ENCODE data around the gene FBXW4. TPM values are rescaled to one million over a fixed set of nuclear protein-coding genes. Genes with fewer than 3 reads are reported as not detected.

FBXW4 gene
- total and polyA plus RNA-seq, 2 donors (not counting 1 experiment from before 2014, with no cell fraction given) = 32.7 to 60.8 TPM

DNA sequence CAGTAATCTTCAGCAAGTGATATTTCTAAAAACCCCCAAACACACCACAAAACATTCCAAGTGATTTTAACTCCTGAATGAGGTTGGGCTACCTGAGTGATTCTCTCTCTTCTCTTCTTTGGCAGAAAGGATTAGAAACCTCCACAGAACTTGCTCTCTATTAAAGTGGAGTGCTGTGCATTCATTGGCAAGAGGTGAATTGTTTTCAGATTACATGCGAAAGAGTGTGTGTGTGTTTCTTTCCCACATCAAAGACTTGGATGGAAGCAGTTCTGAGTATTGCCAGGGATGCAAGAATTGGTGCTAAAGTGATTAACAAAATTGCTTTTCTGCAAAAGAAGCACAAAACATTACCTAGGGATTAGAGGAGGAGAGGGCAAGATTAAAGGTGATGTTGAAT is 13.1 kb upstream of the FBXW4 start:
- Histone ChIP-seq H3K4me1 (ENCODE audit: control insufficient read depth, extremely low read depth, insufficient read depth, low read length) (no peaks in the 10 kb centered on the region), H3K4me2 (ENCODE audit: extremely low read depth, insufficient read depth, low read length) (no peak overlapping the region), H3K36me3 (ENCODE audit: control insufficient read depth, insufficient read depth, low read length) (no peaks in the 10 kb centered on the region), H4K20me1 (ENCODE audit: control insufficient read depth, extremely low read depth, insufficient read depth, low read length) (no peaks in the 10 kb centered on the region), H3K27me3 (ENCODE audit: control insufficient read depth, insufficient read depth, low read length) (no peaks in the 10 kb centered on the region), H3K27ac (ENCODE audit: insufficient read depth, low read length) (no peak overlapping the region), H3K9me3 (ENCODE audit: control insufficient read depth, insufficient read depth, low read depth, low read length) (no peaks in the 10 kb centered on the region), H2AFZ (ENCODE audit: low read length) (no peak overlapping the region), H3K79me2 (ENCODE audit: control insufficient read depth, insufficient read depth, low read length) (no peaks in the 10 kb centered on the region), H3K9ac (ENCODE audit: insufficient read depth, low read length) (no peak overlapping the region), H3K4me3 (replicated peaks in 1 of 4; ENCODE audit: control extremely low read depth in 1 of 4, insufficient read depth in 1 of 4, low read depth in 3 of 4, low read length in 4 of 4) (no peak overlapping the region)
- no peak for DNase-seq (ENCODE audit: low read depth in 2 of 2)
- TF ChIP-seq, protein P1, sequence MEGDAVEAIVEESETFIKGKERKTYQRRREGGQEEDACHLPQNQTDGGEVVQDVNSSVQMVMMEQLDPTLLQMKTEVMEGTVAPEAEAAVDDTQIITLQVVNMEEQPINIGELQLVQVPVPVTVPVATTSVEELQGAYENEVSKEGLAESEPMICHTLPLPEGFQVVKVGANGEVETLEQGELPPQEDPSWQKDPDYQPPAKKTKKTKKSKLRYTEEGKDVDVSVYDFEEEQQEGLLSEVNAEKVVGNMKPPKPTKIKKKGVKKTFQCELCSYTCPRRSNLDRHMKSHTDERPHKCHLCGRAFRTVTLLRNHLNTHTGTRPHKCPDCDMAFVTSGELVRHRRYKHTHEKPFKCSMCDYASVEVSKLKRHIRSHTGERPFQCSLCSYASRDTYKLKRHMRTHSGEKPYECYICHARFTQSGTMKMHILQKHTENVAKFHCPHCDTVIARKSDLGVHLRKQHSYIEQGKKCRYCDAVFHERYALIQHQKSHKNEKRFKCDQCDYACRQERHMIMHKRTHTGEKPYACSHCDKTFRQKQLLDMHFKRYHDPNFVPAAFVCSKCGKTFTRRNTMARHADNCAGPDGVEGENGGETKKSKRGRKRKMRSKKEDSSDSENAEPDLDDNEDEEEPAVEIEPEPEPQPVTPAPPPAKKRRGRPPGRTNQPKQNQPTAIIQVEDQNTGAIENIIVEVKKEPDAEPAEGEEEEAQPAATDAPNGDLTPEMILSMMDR (conservative IDR thresholded peaks at IDR 0.05 in 1 of 2, IDR thresholded peaks at IDR 0.05 in 1 of 2; ENCODE audit: low read depth in 1 of 2, low read length in 2 of 2) = no peak
- no peak for TF ChIP-seq EZH2 (IDR thresholded peaks at IDR 0.05; ENCODE audit: low read length, missing control alignments)

DNA sequence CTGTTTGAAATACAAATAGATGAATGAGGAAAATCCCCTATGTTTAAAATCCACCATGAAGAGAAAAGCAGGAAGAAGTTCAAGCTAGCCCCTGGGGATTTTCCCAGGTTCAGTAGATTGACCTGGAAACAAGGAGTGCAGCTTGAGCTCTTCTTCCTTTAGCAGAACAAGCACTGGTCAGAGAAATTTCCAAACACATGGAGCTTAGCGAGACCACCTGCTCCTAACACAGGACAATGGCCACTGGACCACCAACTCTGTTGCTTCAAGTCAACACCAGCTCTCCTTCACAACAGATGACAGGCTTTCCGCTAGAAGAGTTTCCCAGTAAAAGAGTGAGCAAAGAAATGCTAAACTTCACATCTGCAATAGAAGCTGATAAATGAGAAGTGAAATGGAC is 9.4 kb upstream of the FBXW4 start:
- no peaks in the 10 kb centered on the region for H3K27me3 ChIP-seq (ENCODE audit: control insufficient read depth, insufficient read depth, low read length)
- no peaks in the 10 kb centered on the region for H3K36me3 ChIP-seq (ENCODE audit: control insufficient read depth, insufficient read depth, low read length)
- H4K20me1 ChIP-seq (ENCODE audit: control insufficient read depth, extremely low read depth, insufficient read depth, low read length) = no peaks in the 10 kb centered on the region
- no peak overlapping the region for H3K4me3 ChIP-seq (replicated peaks in 1 of 4; ENCODE audit: control extremely low read depth in 1 of 4, insufficient read depth in 1 of 4, low read depth in 3 of 4, low read length in 4 of 4)
- no peak for DNase-seq (ENCODE audit: low read depth in 2 of 2)
- H3K4me1 ChIP-seq (ENCODE audit: control insufficient read depth, extremely low read depth, insufficient read depth, low read length) = no peaks in the 10 kb centered on the region
- H3K27ac ChIP-seq (ENCODE audit: insufficient read depth, low read length) = no peak overlapping the region
- no peak for TF ChIP-seq EZH2 (IDR thresholded peaks at IDR 0.05; ENCODE audit: low read length, missing control alignments)
- TF ChIP-seq, protein P1 (conservative IDR thresholded peaks at IDR 0.05 in 1 of 2, IDR thresholded peaks at IDR 0.05 in 1 of 2; ENCODE audit: low read depth in 1 of 2, low read length in 2 of 2) = no peak
- no peak overlapping the region for H3K4me2 ChIP-seq (ENCODE audit: extremely low read depth, insufficient read depth, low read length)
- no peak overlapping the region for H3K9ac ChIP-seq (ENCODE audit: insufficient read depth, low read length)
- no peaks in the 10 kb centered on the region for H3K79me2 ChIP-seq (ENCODE audit: control insufficient read depth, insufficient read depth, low read length)
- H3K9me3 ChIP-seq (ENCODE audit: control insufficient read depth, insufficient read depth, low read depth, low read length) = no peaks in the 10 kb centered on the region
- no peak overlapping the region for H2AFZ ChIP-seq (ENCODE audit: low read length)

DNA sequence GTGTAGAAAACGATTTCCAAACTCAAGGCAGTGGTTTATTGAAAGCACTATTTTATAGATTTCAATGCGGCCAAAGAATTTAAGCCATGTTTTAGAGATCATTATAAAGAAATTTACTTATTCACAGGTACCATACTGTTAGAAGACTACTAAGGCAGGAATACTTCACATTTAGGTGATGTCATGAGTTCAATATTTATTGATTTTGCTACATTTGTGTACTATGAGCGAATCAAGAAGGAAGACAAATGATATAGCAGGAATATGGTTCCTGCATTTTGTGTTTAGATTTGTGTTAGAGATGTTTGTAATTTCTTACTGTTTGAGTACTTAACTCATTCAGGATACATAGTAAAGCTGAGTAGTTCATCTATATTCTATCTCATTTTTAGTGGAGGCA is 1.7 kb upstream of the FBXW4 start:
- Histone ChIP-seq H3K4me1 (ENCODE audit: control insufficient read depth, extremely low read depth, insufficient read depth, low read length) (peaks cover 4% of the 10 kb centered on the region), H3K4me3 (replicated peaks in 1 of 4; ENCODE audit: control extremely low read depth in 1 of 4, insufficient read depth in 1 of 4, low read depth in 3 of 4, low read length in 4 of 4) (no peak overlapping the region), H3K79me2 (ENCODE audit: control insufficient read depth, insufficient read depth, low read length) (peaks cover 28% of the 10 kb centered on the region), H2AFZ (ENCODE audit: low read length) (no peak overlapping the region), H4K20me1 (ENCODE audit: control insufficient read depth, extremely low read depth, insufficient read depth, low read length) (no peaks in the 10 kb centered on the region), H3K9me3 (ENCODE audit: control insufficient read depth, insufficient read depth, low read depth, low read length) (no peaks in the 10 kb centered on the region), H3K27me3 (ENCODE audit: control insufficient read depth, insufficient read depth, low read length) (no peaks in the 10 kb centered on the region), H3K9ac (ENCODE audit: insufficient read depth, low read length) (no peak overlapping the region), H3K4me2 (ENCODE audit: extremely low read depth, insufficient read depth, low read length) (no peak overlapping the region), H3K36me3 (ENCODE audit: control insufficient read depth, insufficient read depth, low read length) (no peaks in the 10 kb centered on the region), H3K27ac (ENCODE audit: insufficient read depth, low read length) (no peak overlapping the region)
- TF ChIP-seq EZH2 (IDR thresholded peaks at IDR 0.05; ENCODE audit: low read length, missing control alignments) = no peak
- TF ChIP-seq, protein P1 (conservative IDR thresholded peaks at IDR 0.05 in 1 of 2, IDR thresholded peaks at IDR 0.05 in 1 of 2; ENCODE audit: low read depth in 1 of 2, low read length in 2 of 2) = no peak
- no peak for DNase-seq (ENCODE audit: low read depth in 2 of 2)
